ENCODE measurements around the gene LRRTM4.

Gene LRRTM4

GRCh38 chr2:77521931-77522470 is at the start of gene LRRTM4:
Gene LRRTM4 (minus strand): TSS chr2:77522376.
- peak; percentile 10 for DNase-seq

DNA sequence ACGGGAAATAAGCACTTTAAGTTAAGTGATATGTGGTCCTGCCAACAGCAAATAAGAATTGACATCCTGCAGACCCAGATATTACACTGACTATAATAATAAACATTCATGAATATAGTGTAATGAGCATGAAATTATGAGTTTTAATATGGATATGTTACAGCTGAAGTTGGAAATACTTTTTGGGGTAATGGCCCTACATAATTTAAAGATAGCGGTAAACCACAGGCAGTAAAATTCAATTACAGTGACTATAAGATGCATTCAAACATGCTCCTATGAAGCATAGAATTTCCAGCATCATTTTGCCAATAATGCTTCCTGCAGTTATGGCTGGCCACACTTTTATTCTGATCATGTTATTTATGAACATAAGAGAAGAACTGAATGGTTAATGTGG is 49.4 kb upstream of the LRRTM4 start:
- DNase-seq = no peak

DNA sequence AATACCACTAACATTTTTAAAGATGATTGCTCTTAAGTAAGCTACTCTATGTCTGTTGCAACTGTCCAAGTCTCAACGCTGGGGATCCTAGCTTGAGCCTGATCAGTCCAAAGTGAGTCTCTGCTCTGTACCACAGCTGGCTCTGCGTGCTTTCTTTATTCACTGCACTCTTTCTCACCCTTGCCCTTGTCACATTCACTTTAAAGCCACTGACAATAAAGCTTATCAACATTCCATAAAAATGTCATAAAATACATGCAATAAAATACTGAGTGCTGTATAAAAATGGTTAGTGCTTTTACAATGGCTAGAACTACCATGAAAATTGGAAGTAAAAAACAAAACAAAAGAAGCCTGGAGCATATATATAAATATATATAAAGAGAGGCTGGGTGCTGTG is 45.5 kb upstream of the LRRTM4 start:
- DNase-seq = no peak

GRCh38 chr2:77566582-77566981 is 44.4 kb upstream of the LRRTM4 start:
- no peak for DNase-seq

DNA sequence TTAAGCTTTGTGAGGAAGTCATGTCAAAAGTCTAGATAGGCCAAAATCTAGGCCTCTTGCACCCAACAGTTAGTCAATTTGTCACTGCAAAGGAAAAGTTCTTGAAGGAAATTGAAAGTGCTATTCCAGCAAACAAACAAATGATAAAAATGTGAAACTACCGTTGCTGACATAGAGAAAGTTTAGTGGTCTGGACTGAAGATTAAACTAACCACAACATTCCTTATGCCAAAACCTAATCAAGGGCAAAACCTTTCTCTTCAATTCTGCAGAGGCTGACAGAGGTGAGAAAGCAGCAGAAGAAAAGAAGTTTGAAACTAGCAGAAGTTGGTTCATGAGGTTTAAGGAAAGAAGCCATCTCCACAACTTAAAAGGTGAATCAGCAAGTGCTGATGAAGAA is 44.0 kb upstream of the LRRTM4 start:
- DNase-seq = no peak

GRCh38 chr2:77552956-77553355 is 30.8 kb upstream of the LRRTM4 start:
- DNase-seq = no peak

GRCh38 chr2:77538031-77538430 is 15.9 kb upstream of the LRRTM4 start:
- no peak for DNase-seq

DNA sequence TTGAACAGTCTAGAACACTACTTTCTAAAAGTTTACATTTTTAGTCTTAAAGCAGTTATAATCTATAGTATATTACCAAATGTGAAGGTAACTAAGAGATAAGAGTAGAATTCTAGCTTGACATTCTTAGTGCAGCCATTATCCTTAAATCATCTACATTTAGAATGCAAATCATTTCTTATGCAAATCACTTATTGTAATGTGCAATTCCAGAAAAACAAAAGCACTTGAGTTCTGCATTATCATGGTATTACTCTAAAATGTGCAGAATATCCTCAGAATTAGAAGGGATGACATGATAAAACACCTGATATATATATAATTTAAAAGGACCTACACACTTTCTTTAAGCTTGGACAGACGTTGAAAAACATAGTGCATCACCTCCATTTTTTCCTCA is 712 bp upstream of the LRRTM4 start:
- DNase-seq = no peak

DNA sequence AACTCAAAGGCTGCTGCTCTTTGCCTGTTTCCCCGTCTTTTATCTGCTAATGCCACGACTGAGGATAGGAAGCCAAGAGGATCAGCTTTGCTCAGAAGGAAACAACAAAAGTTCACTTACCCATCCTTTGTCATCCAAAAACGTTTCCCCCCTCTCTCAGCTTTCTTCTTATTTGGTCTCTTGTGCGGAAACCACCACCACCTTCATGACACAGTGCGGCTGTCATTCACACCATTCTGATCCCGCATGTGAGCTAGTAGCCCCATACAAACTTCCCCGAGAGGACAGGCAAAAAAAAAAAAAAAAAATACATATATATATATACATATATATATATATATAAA is 656 bp downstream of the LRRTM4 start:
- no peak for DNase-seq

- DNase-seq = peak; percentile 1
Observed at GRCh38 chr2:77520641-77521547, 1.3 kb downstream of the LRRTM4 start.

DNA sequence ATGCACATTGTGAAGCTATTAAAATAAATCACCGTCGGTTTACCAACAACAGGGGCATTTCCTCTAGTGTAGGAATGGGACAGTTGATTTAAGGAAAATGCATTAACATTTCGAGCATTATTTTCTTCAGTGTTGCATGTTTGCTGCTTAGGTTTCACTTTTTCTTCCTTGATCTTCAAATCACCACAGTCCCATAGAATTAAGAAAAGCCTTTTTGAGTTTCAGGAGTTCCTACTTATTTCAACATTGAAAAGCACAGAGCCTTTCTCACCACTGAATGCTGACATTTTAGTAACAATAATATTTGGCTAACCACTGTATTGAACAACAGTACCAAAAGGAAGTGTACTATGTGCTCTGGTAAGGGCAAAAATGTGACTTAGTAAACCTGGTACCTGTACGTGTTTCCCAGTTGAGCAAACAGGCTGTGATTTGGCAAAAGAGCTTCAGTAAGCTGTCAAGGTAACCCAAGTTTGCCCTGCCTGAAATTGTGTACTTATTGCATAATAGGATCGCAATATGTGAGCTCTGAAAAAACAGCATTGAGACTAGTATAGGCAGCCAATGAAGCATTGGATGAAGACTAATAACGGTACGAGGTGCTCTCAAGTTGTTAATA is 2.2 kb downstream of the LRRTM4 start:
- DNase-seq = no peak

GRCh38 chr2:77519164-77519887 is 2.9 kb downstream of the LRRTM4 start:
- DNase-seq = no peak

DNA sequence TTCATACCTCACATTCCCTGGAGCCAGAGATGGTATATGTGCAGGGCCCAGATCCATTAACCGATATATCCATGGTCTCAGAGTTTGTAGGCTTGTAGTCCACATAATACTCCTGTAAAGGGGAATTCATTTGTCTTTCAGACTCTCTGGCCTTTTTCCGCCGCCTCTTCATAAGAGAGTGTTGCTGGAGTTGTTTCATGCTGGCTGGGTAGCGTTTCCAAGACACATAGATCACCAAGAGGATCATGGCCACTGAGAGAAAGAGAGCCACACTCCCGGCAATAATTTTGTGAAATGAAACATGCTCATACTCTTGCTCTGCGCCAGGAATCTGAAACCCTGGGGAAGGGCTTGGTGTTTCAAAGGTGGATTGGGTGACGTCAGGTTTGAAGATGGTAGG is 3.9 kb downstream of the LRRTM4 start:
- no peak for DNase-seq

- no peak for DNase-seq
Observed at GRCh38 chr2:77513191-77513590, 9.0 kb downstream of the LRRTM4 start.

- DNase-seq = no peak
Observed at GRCh38 chr2:77512507-77512906, 9.7 kb downstream of the LRRTM4 start.

GRCh38 chr2:77508511-77508910 is 13.7 kb downstream of the LRRTM4 start:
- DNase-seq = no peak

DNA sequence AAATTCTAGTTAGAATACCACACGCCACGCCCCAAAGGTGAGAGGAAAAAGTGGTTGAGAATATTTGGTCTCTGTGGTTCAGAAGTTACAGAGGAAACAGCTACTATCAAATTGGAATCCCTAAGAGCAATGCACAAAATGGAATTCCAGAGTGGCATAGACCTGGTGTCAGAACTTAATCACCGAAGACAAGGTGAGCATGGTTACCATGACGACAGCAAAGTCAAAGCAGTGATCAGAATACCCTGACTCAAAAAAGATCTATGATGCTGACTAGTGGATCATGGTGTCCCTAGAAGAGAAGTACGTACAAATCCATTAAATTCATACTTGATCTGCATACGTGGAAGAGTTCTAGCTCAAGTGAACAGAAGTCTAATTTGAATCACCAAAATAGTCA is 14.5 kb downstream of the LRRTM4 start:
- no peak for DNase-seq

DNA sequence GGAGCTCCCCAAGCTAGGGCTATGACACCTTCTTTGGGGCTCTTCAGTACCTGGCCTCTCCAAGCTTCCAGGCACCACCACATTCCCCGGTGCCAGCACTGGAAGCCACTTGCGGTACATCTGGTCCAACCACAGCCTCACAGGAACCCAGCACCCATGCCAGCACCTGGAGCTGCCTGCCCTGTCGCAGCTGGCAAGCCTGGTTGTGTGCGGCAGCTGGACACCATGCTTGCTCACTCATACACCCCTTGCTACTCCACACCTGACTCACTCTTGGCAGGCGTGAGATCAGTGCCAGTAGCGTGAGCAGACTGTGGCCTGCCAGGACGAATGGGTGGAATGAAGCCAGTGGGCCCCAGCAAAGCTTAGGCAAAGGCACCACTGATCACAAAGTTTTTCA is 34.0 kb downstream of the LRRTM4 start:
- no peak for DNase-seq

GRCh38 chr2:77487074-77487803 is 34.9 kb downstream of the LRRTM4 start:
- DNase-seq = no peak

DNA sequence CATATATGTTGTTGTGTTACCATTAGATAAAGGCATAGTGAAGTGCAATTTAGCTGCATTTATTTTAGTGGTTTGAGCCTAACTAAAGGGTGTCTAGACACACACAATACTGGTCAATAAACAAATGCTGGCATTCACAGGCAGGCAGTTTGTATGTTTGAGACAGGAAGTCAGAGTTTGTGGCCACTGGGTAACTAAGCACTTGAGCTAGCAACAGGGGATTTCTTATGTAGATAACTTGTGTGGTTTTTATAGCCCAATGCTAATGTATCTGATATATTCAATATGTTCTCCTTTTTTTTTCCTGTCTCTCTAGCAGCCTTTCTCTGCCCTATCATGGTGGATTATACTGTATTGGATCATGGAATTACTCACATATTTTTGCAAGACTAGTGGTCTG is 38.1 kb downstream of the LRRTM4 start:
- peak; percentile 72 for DNase-seq

DNA sequence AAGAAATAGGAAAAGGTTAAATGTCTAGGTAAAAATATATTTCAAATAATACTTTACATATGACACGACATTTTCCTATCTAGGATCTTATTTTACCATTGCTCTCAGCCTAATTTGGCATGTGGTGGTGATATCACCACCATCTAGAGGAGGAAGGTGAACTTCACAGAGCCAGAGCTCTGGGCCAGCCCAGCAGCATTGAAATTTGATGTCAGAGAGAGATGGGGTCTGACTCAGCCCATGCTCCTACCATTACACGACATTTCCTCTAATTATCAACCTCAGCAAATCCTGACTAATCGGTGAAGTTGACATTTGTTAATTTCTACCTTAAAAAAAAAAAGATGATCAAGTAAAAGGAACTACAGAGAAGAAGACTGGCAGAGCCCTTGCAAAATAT is 42.3 kb downstream of the LRRTM4 start:
- DNase-seq = no peak

- no peak for DNase-seq
Observed at GRCh38 chr2:77479395-77479794, 42.8 kb downstream of the LRRTM4 start.

GRCh38 chr2:77470096-77470495 is 52.1 kb downstream of the LRRTM4 start:
- no peak for DNase-seq
